Ovary (tissue), 3 donors: ENCODE measurements around the gene TMEM198.

Source experiments
- POLR2A ChIP-seq: fragments of 450-650 bp; IDR thresholded peaks from one replicate; pipeline ENCODE4 v1.6.1; 2017; ENCODE audit warnings: antibody characterized with exemption, mild to moderate bottlenecking, moderate library complexity
- TF ChIP-seq, protein P1 (sequence below), 3 donors: fragments of 450-650 bp in 2 of 3; fragments of 200-600 bp in 1 of 3; IDR thresholded peaks; one replicate each; pipeline versions ENCODE4 v1.5.1 to v1.8.0; 2016 to 2022; ENCODE audit warnings: antibody characterized with exemption in 3 of 3, mild to moderate bottlenecking in 1 of 3
- donor health status: DM: no; HTN: no; CAD: no.

DNA sequence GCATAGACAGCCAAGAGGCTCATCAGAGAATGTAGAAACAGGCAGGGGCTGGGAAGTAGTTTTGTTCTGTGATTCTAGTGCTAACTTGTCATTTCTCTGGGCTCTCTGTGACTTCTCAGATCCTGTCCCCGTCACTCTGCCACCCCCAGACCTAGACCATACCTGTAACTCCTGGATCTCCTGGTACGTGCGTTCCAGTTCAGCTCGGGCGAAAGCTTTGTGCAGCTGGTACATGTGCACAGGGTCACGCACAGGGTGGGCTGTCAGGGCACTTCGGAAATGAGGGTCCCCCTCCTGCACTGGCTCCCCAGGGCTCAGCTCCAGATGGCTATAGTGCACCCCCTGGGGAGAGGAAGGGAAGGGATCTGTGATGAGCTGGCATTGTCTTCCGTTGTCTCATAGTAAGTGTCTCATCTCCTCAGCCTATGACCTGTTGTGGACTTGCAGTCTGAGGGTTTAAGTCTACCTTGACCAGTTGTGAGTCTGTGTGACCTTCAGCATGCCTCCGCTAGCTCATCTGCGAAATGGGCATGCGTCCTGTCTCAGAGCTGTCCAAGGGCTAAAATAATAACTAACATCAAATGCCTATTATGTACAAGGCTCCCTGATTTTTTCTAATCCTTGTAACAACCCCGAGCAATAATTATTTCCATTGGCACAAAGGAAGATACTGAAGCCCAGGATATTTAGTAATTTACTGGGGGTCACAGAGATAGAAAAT lies 2.9 kb upstream of the TMEM198 start:
- TF ChIP-seq, protein P1, sequence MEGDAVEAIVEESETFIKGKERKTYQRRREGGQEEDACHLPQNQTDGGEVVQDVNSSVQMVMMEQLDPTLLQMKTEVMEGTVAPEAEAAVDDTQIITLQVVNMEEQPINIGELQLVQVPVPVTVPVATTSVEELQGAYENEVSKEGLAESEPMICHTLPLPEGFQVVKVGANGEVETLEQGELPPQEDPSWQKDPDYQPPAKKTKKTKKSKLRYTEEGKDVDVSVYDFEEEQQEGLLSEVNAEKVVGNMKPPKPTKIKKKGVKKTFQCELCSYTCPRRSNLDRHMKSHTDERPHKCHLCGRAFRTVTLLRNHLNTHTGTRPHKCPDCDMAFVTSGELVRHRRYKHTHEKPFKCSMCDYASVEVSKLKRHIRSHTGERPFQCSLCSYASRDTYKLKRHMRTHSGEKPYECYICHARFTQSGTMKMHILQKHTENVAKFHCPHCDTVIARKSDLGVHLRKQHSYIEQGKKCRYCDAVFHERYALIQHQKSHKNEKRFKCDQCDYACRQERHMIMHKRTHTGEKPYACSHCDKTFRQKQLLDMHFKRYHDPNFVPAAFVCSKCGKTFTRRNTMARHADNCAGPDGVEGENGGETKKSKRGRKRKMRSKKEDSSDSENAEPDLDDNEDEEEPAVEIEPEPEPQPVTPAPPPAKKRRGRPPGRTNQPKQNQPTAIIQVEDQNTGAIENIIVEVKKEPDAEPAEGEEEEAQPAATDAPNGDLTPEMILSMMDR (IDR thresholded peaks at IDR 0.05), result no peak
- TF ChIP-seq POLR2A, result no peak
